H1 (cell line): ENCODE results near the gene OR51B2. TPM values are rescaled to one million over a fixed set of nuclear protein-coding genes. Genes with fewer than 3 reads are reported as not detected.

Source experiments
- CTCF ChIA-PET: fragments of 300-600 bp; sonication (Branson Sonifier 250); formaldehyde crosslinking; loops from one replicate; lab custom pipeline; 2021; ENCODE audit not compliant: partially characterized antibody; lab: Charles Lee
- POLR2A ChIA-PET: fragments of 300-600 bp; sonication (Branson Sonifier 250); formaldehyde crosslinking; loops from one replicate; lab custom pipeline; 2021; ENCODE audit warnings: inconsistent platforms; ENCODE audit not compliant: partially characterized antibody; lab: Charles Lee
- DNase-seq, 2 experiments: peaks; one replicate each; pipeline versions ENCODE4 v3.0.0 to v3.0.0-alpha.2; 2010 to 2022; ENCODE audit warnings: low spot score in 2 of 2, low read depth in 1 of 2, mixed read lengths in 1 of 2
- FAIRE-seq: peaks from 2 replicates; lab custom pipeline; 2011; peaks lifted over from hg19 to GRCh38; lab: Jason Lieb, UNC
- H2AFZ ChIP-seq: 2 replicates; pipeline ENCODE4 v1.8.1; 2012; ENCODE audit warnings: low read length, inconsistent platforms
- H2AK5ac ChIP-seq: 2 replicates; pipeline ENCODE4 v1.6.1; 2013; ENCODE audit warnings: low read depth, low read length
- H2BK120ac ChIP-seq: replicated peaks from 2 replicates; pipeline ENCODE3; 2013; ENCODE audit warnings: low read depth, low read length, inconsistent platforms
- H2BK12ac ChIP-seq: 2 replicates; pipeline ENCODE4 v1.6.1; 2013; ENCODE audit warnings: low read depth, low read length
- H2BK15ac ChIP-seq: 2 replicates; pipeline ENCODE4 v1.6.1; 2013; ENCODE audit warnings: low read length
- H2BK20ac ChIP-seq: 2 replicates; pipeline ENCODE4 v1.6.1; 2013; ENCODE audit warnings: low read length
- H2BK5ac ChIP-seq: 2 replicates; pipeline ENCODE4 v1.6.1; 2013; ENCODE audit warnings: low read depth, low read length
- H3K14ac ChIP-seq: 2 replicates; pipeline ENCODE4 v1.6.1; 2013; ENCODE audit warnings: inconsistent platforms; ENCODE audit not compliant: insufficient read length
- H3K18ac ChIP-seq: 2 replicates; pipeline ENCODE4 v1.6.1; 2013; ENCODE audit warnings: low read length; ENCODE audit errors: extremely low read depth
- H3K23ac ChIP-seq: 2 replicates; pipeline ENCODE4 v1.6.1; 2013; ENCODE audit warnings: inconsistent platforms; ENCODE audit not compliant: insufficient read length
- H3K23me2 ChIP-seq: 2 replicates; pipeline ENCODE4 v1.6.1; 2013; ENCODE audit warnings: low read depth, low read length
- H3K27ac ChIP-seq: 2 replicates; pipeline ENCODE4 v1.6.1; 2011; ENCODE audit warnings: low read depth, low read length, inconsistent platforms
- H3K27me3 ChIP-seq, 4 experiments: replicated peaks in 1 of 4; 1 replicate in 1 of 4; 2 replicates in 3 of 4; pipeline versions ENCODE4 v1.6.1 to v1.8.1; 2011 to 2013; ENCODE audit warnings: low read length in 3 of 4, mild to moderate bottlenecking in 3 of 4, inconsistent platforms in 2 of 4, mixed read lengths in 2 of 4, moderate library complexity in 1 of 4; ENCODE audit not compliant: control insufficient read depth in 3 of 4, insufficient read depth in 3 of 4; ENCODE audit errors: extremely low read depth in 1 of 4
- H3K36me3 ChIP-seq, 4 experiments: 2 replicates each; pipeline versions ENCODE4 v1.6.1 to v1.8.1; 2011 to 2013; ENCODE audit warnings: mild to moderate bottlenecking in 4 of 4, low read length in 3 of 4, moderate library complexity in 2 of 4, control low read depth in 1 of 4, inconsistent platforms in 1 of 4; ENCODE audit not compliant: insufficient read depth in 4 of 4, control insufficient read depth in 2 of 4
- H3K4ac ChIP-seq: replicated peaks from 2 replicates; pipeline ENCODE3; 2013; ENCODE audit warnings: low read length, low read depth, mixed read lengths, inconsistent platforms; ENCODE audit not compliant: insufficient read length
- H3K4me1 ChIP-seq, 4 experiments: replicated peaks in 1 of 4; 1 replicate in 1 of 4; 2 replicates in 3 of 4; pipeline versions ENCODE4 v1.6.1 to v1.8.1; 2011 to 2013; ENCODE audit warnings: low read length in 3 of 4, inconsistent platforms in 2 of 4, mixed read lengths in 1 of 4; ENCODE audit not compliant: insufficient read depth in 4 of 4, control insufficient read depth in 3 of 4
- H3K4me2 ChIP-seq, 2 experiments: 2 replicates each; pipeline versions ENCODE4 v1.6.1 to v1.8.1; 2011 to 2013; ENCODE audit warnings: low read depth in 2 of 2, low read length in 2 of 2, control low read depth in 1 of 2, inconsistent platforms in 1 of 2, mild to moderate bottlenecking in 1 of 2; ENCODE audit not compliant: insufficient read depth in 1 of 2
- H3K4me3 ChIP-seq, 4 experiments: fragments of 200-600, 300-600 bp in 1 of 4; sonication (generic), shearing (Covaris generic), sonication (Bioruptor Twin) in 1 of 4; 2 replicates each; pipeline versions ENCODE4 v1.5.1 to v1.8.1; 2011 to 2016; ENCODE audit warnings: low read length in 4 of 4, low read depth in 3 of 4, control low read depth in 2 of 4, inconsistent platforms in 2 of 4, mild to moderate bottlenecking in 2 of 4, mixed read lengths in 1 of 4, moderate library complexity in 1 of 4; ENCODE audit not compliant: insufficient read depth in 2 of 4; ENCODE audit errors: extremely low read depth in 1 of 4
- H3K56ac ChIP-seq: replicated peaks from 2 replicates; pipeline ENCODE3; 2013; ENCODE audit warnings: low read depth, mild to moderate bottlenecking, mixed read lengths, low read length, inconsistent platforms; ENCODE audit not compliant: insufficient read length
- H3K79me1 ChIP-seq: 2 replicates; pipeline ENCODE4 v1.6.1; 2013; ENCODE audit warnings: low read depth, low read length, control low read depth
- H3K79me2 ChIP-seq, 2 experiments: 2 replicates each; pipeline versions ENCODE4 v1.6.1 to v1.8.1; 2012 to 2013; ENCODE audit warnings: low read length in 2 of 2, mild to moderate bottlenecking in 2 of 2, inconsistent platforms in 1 of 2; ENCODE audit not compliant: insufficient read depth in 2 of 2, control insufficient read depth in 1 of 2
- H3K9ac ChIP-seq, 4 experiments: replicated peaks in 1 of 4; 1 replicate in 1 of 4; 2 replicates in 3 of 4; pipeline versions ENCODE4 v1.6.1 to v1.8.1; 2011 to 2013; ENCODE audit warnings: low read depth in 3 of 4, low read length in 3 of 4, control low read depth in 2 of 4, mild to moderate bottlenecking in 2 of 4, moderate library complexity in 2 of 4, inconsistent platforms in 1 of 4; ENCODE audit errors: extremely low read depth in 1 of 4
- H3K9me3 ChIP-seq, 2 experiments: 2 replicates each; pipeline versions ENCODE4 v1.6.1 to v1.8.1; 2012 to 2013; ENCODE audit warnings: mild to moderate bottlenecking in 2 of 2, moderate library complexity in 2 of 2, control low read depth in 1 of 2, inconsistent platforms in 1 of 2, low read depth in 1 of 2, low read length in 1 of 2, mixed read lengths in 1 of 2; ENCODE audit not compliant: insufficient read depth in 2 of 2
- H4K20me1 ChIP-seq, 2 experiments: replicated peaks in 1 of 2; 2 replicates each; pipeline versions ENCODE3 to v1.8.1; 2011 to 2013; ENCODE audit warnings: inconsistent platforms in 2 of 2, low read length in 2 of 2, mild to moderate bottlenecking in 1 of 2; ENCODE audit not compliant: insufficient read depth in 2 of 2, control insufficient read depth in 1 of 2
- H4K5ac ChIP-seq: 2 replicates; pipeline ENCODE4 v1.6.1; 2013; ENCODE audit warnings: low read length, low read depth, mixed read lengths, inconsistent platforms; ENCODE audit not compliant: insufficient read length
- H4K8ac ChIP-seq: 2 replicates; pipeline ENCODE4 v1.8.0; 2013; ENCODE audit warnings: mild to moderate bottlenecking, moderate library complexity, low read length, inconsistent platforms; ENCODE audit not compliant: insufficient read depth; ENCODE audit errors: extremely low read depth
- H4K91ac ChIP-seq: replicated peaks from 2 replicates; pipeline ENCODE3; 2013; ENCODE audit warnings: low read length, mixed read lengths, inconsistent platforms; ENCODE audit not compliant: insufficient read length
- ASH2L ChIP-seq: fragments of 200-600, 300-600 bp; sonication (generic); IDR thresholded peaks from one replicate; pipeline ENCODE4 v1.7.1; 2017; ENCODE audit warnings: low read length
- BACH1 ChIP-seq: IDR thresholded peaks from 2 replicates; pipeline ENCODE4 v1.6.1; 2012; ENCODE audit warnings: low read length, improper control_type of control experiment
- CHD1 ChIP-seq: IDR thresholded peaks from 2 replicates; pipeline ENCODE4 v1.6.1; 2012; ENCODE audit warnings: low read depth, low read length, improper control_type of control experiment
- CHD2 ChIP-seq: IDR thresholded peaks from 2 replicates; pipeline ENCODE4 v1.6.1; 2012; ENCODE audit warnings: low read length, improper control_type of control experiment
- CTBP2 ChIP-seq: IDR thresholded peaks from 2 replicates; pipeline ENCODE4 v1.7.0; 2011; ENCODE audit warnings: borderline replicate concordance, mild to moderate bottlenecking, moderate library complexity, mixed read lengths, low read length; ENCODE audit not compliant: insufficient read depth, insufficient read length
- HDAC2 ChIP-seq, 2 experiments: fragments of 300-600 bp in 1 of 2; sonication (generic) in 1 of 2; IDR thresholded peaks; 2 replicates each; pipeline ENCODE4 v1.6.1; 2011 to 2012; ENCODE audit warnings: low read depth in 2 of 2, low read length in 2 of 2, mild to moderate bottlenecking in 2 of 2, moderate library complexity in 2 of 2, borderline replicate concordance in 1 of 2, inconsistent platforms in 1 of 2
- HDAC6 ChIP-seq: IDR thresholded peaks from one replicate; pipeline ENCODE4 v1.7.1; 2012; ENCODE audit warnings: low read depth, mild to moderate bottlenecking, inconsistent platforms, low read length, moderate library complexity
- KDM5A ChIP-seq: fragments of 200-600 bp; IDR thresholded peaks from 2 replicates; pipeline ENCODE4 v1.7.1; 2012; ENCODE audit warnings: mild to moderate bottlenecking, low read length, inconsistent platforms, mixed read lengths
- MAFK ChIP-seq: IDR thresholded peaks from 2 replicates; pipeline ENCODE4 v1.6.1; 2012; ENCODE audit warnings: low read depth, mild to moderate bottlenecking, improper control_type of control experiment, low read length
- POLR2A ChIP-seq, 2 experiments: IDR thresholded peaks; 1 replicate in 1 of 2; 2 replicates in 1 of 2; pipeline ENCODE4 v1.6.1; 2011; ENCODE audit warnings: low read depth in 2 of 2, low read length in 2 of 2, mild to moderate bottlenecking in 2 of 2; ENCODE audit errors: control extremely low read depth in 1 of 2
- RAD21 ChIP-seq, 2 experiments: IDR thresholded peaks in 1 of 2; conservative IDR thresholded peaks in 1 of 2; 2 replicates each; pipeline ENCODE4 v1.6.1; 2011; ENCODE audit warnings: low read depth in 2 of 2, low read length in 2 of 2, improper control_type of control experiment in 1 of 2, inconsistent platforms in 1 of 2, mild to moderate bottlenecking in 1 of 2, moderate library complexity in 1 of 2
- SIRT6 ChIP-seq: IDR thresholded peaks from one replicate; pipeline ENCODE4 v1.7.1; 2012; ENCODE audit warnings: low read length, inconsistent platforms
- TAF1 ChIP-seq: IDR thresholded peaks from 2 replicates; pipeline ENCODE4 v1.6.1; 2011; ENCODE audit warnings: mild to moderate bottlenecking, low read depth, low read length
- TCF12 ChIP-seq: IDR thresholded peaks from 2 replicates; pipeline ENCODE4 v1.6.1; 2011; ENCODE audit warnings: low read depth, mild to moderate bottlenecking, low read length
- TEAD4 ChIP-seq: IDR thresholded peaks from 2 replicates; pipeline ENCODE4 v1.6.1; 2012; ENCODE audit warnings: low read depth, low read length, inconsistent platforms, mixed read lengths
- WGBS, 2 experiments: shearing (Covaris generic) in 1 of 2; methylation state at CpG; one replicate each; pipeline versions ENCODE4 v1.1.6 to v1.1.7; 2013 to 2015; ENCODE audit warnings: low lambda C conversion rate in 2 of 2, mixed read lengths in 2 of 2, inconsistent platforms in 1 of 2, low coverage in 1 of 2, missing lambda C conversion rate in 1 of 2; ENCODE audit not compliant: insufficient replicate concordance in 2 of 2, insufficient coverage in 1 of 2, insufficient read length in 1 of 2; ENCODE audit errors: extremely low coverage in 1 of 2, missing lambda C conversion rate in 1 of 2; 5-methylcytosine and 5-hydroxymethylcytosine counted together
- polyA plus RNA-seq, 7 experiments: library from polyadenylated mRNA; depleted of rRNA in 3 of 7; stranded (reverse) in 5 of 7; unstranded in 2 of 7; fragments of >200 nt in 5 of 7; fragments of 200-250 nt in 2 of 7; gene quantifications; 1 replicate in 5 of 7; 2 replicates in 1 of 7; 4 replicates in 1 of 7; pipeline versions ENCODE4 v1.2.1 to v1.2.3, GENCODE V29; 2011 to 2013; ENCODE audit warnings: missing spikeins in 2 of 7, mixed read lengths in 2 of 7
- total RNA-seq: library from RNA; stranded (reverse); fragmentation: NEBNext Ultra II Directional; extraction: Animal tissue kit (Norgen Biotek cat#: 25700); gene quantifications from 2 replicates; pipeline ENCODE4 v1.2.1, GENCODE V29; 2021

Gene OR51B2
- total and polyA plus RNA-seq, 2 of the 8 experiments (the other 6 are each of a cell fraction or from before 2014, with no cell fraction given), result not detected

- FAIRE-seq (no peak), DNase-seq (no peak)
- Histone ChIP-seq H2AK5ac (no peak overlapping the region), H3K27ac (no peak overlapping the region), H3K4me1 (no peaks in the 10 kb centered on the region), H3K14ac (no peak overlapping the region), H4K91ac (no peak overlapping the region), H3K18ac (no peak overlapping the region), H3K23me2 (no peaks in the 10 kb centered on the region), H3K56ac (no peak overlapping the region), H4K5ac (no peak overlapping the region), H3K79me1 (no peaks in the 10 kb centered on the region), H3K9ac (no peak overlapping the region), H3K4me3 (no peak overlapping the region), H3K23ac (no peak overlapping the region), H2BK20ac (no peak overlapping the region), H4K8ac (no peak overlapping the region), H2BK15ac (no peak overlapping the region), H4K20me1 (no peaks in the 10 kb centered on the region), H3K4ac (no peak overlapping the region), H2AFZ (no peak overlapping the region), H3K4me2 (no peak overlapping the region), H2BK120ac (no peak overlapping the region), H3K9me3 (no peaks in the 10 kb centered on the region; a peak in 1 of 4 replicates), H3K36me3 (no peaks in the 10 kb centered on the region), H3K27me3 (no peaks in the 10 kb centered on the region), H2BK12ac (no peak overlapping the region), H2BK5ac (no peak overlapping the region), H3K79me2 (no peaks in the 10 kb centered on the region)
- ChIA-PET CTCF (interaction anchor here (0.7 to 2.5 kb wide), 7 partner anchors 29 to 1111 kb away, joined by 3 to 9 read pairs (median 3); no protein-coding TSS in a partner anchor), POLR2A (no interaction called here)
- 98% methylated on average over 4 of the region's 4 CpGs; no CpG with 5 or more reads in 1 of the 2 experiments for WGBS, 2 experiments
- TF ChIP-seq HDAC2 (IDR thresholded peaks at IDR 0.05; ENCODE audit: borderline replicate concordance in 1 of 2, low read depth in 2 of 2, low read length in 2 of 2), result no peak
- TF ChIP-seq POLR2A (IDR thresholded peaks at IDR 0.05; ENCODE audit: control extremely low read depth in 1 of 2, low read depth in 2 of 2, low read length in 2 of 2), result no peak
- TF ChIP-seq CTBP2, result no peak
- TF ChIP-seq KDM5A, result no peak
- no peak for TF ChIP-seq MAFK
- TF ChIP-seq ASH2L, result no peak
- TF ChIP-seq TEAD4, result no peak
- no peak for TF ChIP-seq CHD2
- no peak for TF ChIP-seq BACH1
- TF ChIP-seq SIRT6, result no peak
- no peak for TF ChIP-seq TCF12
- no peak for TF ChIP-seq RAD21 (IDR thresholded peaks at IDR 0.05 in 1 of 2, conservative IDR thresholded peaks at IDR 0.05 in 1 of 2; ENCODE audit: low read depth in 2 of 2, low read length in 2 of 2)
- no peak for TF ChIP-seq HDAC6
- TF ChIP-seq TAF1, result no peak
- no peak for TF ChIP-seq CHD1
Measured at GRCh38 chr11:5297721-5298323, 26.3 kb downstream of the OR51B2 start.
